Hepatocyte (in vitro differentiated cells): Measurements from ENCODE around the gene DPH2. TPM values are rescaled to one million over a fixed set of nuclear protein-coding genes. Genes with fewer than 3 reads are reported as not detected.

Experiments used
- DNase-seq: peaks from one replicate; pipeline ENCODE4 v3.0.0-alpha.2; 2016; ENCODE audit warnings: low spot score
- H2AFZ ChIP-seq: fragments of 200-600 bp; sonication (generic); 2 replicates; pipeline ENCODE4 v1.6.0; 2016; ENCODE audit warnings: antibody characterized with exemption, mild to moderate bottlenecking
- H3K27ac ChIP-seq: fragments of 200-600 bp; sonication (generic); 2 replicates; pipeline ENCODE4 v1.5.1; 2016; ENCODE audit warnings: mild to moderate bottlenecking
- H3K27me3 ChIP-seq: fragments of 200-600 bp; sonication (generic); 2 replicates; pipeline ENCODE4 v1.6.1; 2016
- H3K36me3 ChIP-seq: fragments of 200-600 bp; sonication (generic); replicated peaks from 2 replicates; pipeline ENCODE4 v1.5.1; 2016; ENCODE audit warnings: low read depth; ENCODE audit not compliant: insufficient read depth
- H3K4me1 ChIP-seq: fragments of 200-600 bp; sonication (generic); 2 replicates; pipeline ENCODE4 v1.5.1; 2016; ENCODE audit warnings: mild to moderate bottlenecking, moderate library complexity; ENCODE audit not compliant: insufficient read depth
- H3K4me2 ChIP-seq: fragments of 200-600 bp; sonication (generic); 2 replicates; pipeline ENCODE4 v1.6.0; 2016
- H3K4me3 ChIP-seq: fragments of 200-600 bp; sonication (generic); 2 replicates; pipeline ENCODE4 v1.5.1; 2016; ENCODE audit warnings: mild to moderate bottlenecking
- H3K79me2 ChIP-seq: fragments of 200-600 bp; sonication (generic); 2 replicates; pipeline ENCODE4 v1.6.0; 2017; ENCODE audit warnings: mild to moderate bottlenecking
- H3K9me2 ChIP-seq: fragments of 200-600 bp; sonication (generic); replicated peaks from 2 replicates; pipeline ENCODE4 v1.6.0; 2017; ENCODE audit warnings: mild to moderate bottlenecking; ENCODE audit not compliant: insufficient read depth
- H3K9me3 ChIP-seq: fragments of 200-600 bp; sonication (generic); 2 replicates; pipeline ENCODE4 v1.5.1; 2016; ENCODE audit warnings: low read depth, mild to moderate bottlenecking
- H4K20me1 ChIP-seq: fragments of 200-600 bp; sonication (generic); 2 replicates; pipeline ENCODE4 v1.6.0; 2016; ENCODE audit warnings: mild to moderate bottlenecking; ENCODE audit not compliant: insufficient read depth, poor library complexity, severe bottlenecking
- CTCF ChIP-seq: fragments of 200-600 bp; sonication (generic); IDR thresholded peaks from 2 replicates; pipeline ENCODE4 v1.5.1; 2016; ENCODE audit warnings: antibody characterized with exemption, mild to moderate bottlenecking; ENCODE audit not compliant: poor library complexity
- EZH2 ChIP-seq: fragments of 200-600 bp; sonication (generic); IDR thresholded peaks from 2 replicates; pipeline ENCODE4 v1.6.1; 2016; ENCODE audit warnings: antibody characterized with exemption, mild to moderate bottlenecking, borderline replicate concordance
- EZH2phosphoT487 ChIP-seq: fragments of 200-600 bp; sonication (generic); IDR thresholded peaks from one replicate; pipeline ENCODE4 v1.6.1; 2018; ENCODE audit warnings: antibody characterized with exemption, mild to moderate bottlenecking, low read depth, moderate library complexity; ENCODE audit not compliant: unreplicated experiment, severe bottlenecking
- WGBS: methylation state at CpG from one replicate; pipeline ENCODE4 v1.1.6; 2016; ENCODE audit warnings: low lambda C conversion rate; ENCODE audit errors: missing lambda C conversion rate; 5-methylcytosine and 5-hydroxymethylcytosine counted together
- polyA plus RNA-seq: library from polyadenylated mRNA; unstranded; fragments of >200 nt; fragmentation: Nextera tagmentation; extraction: Ambion mirVana; gene quantifications from 2 replicates; pipeline ENCODE4 v1.2.1, GENCODE V29; 2016
- total RNA-seq: library from RNA; depleted of rRNA; stranded (reverse); fragments of >200 nt; gene quantifications from 2 replicates; pipeline ENCODE4 v1.2.3, GENCODE V29; 2014

DPH2 gene
- total and polyA plus RNA-seq, 2 experiments from 2014 or later: 18.6 to 21.5 TPM

- no peak for DNase-seq
- Histone ChIP-seq H2AFZ (no peak overlapping the region), H3K36me3 (no peaks in the 10 kb centered on the region), H3K4me3 (no peak overlapping the region), H3K27ac (peak overlapping the region; percentile 89), H3K4me1 (peaks cover 14% of the 10 kb centered on the region), H3K9me3 (no peaks in the 10 kb centered on the region), H3K79me2 (peaks cover under 1% of the 10 kb centered on the region), H3K4me2 (peak overlapping the region; percentile 47), H3K27me3 (no peaks in the 10 kb centered on the region), H4K20me1 (no peaks in the 10 kb centered on the region), H3K9me2 (no peaks in the 10 kb centered on the region)
- TF ChIP-seq EZH2phosphoT487 (no peak), CTCF (no peak), EZH2 (no peak)
- WGBS: 74% methylated on average over 6 of the region's 6 CpGs
Observed at GRCh38 chr1:43986712-43987111, 16.9 kb downstream of the DPH2 start.

- no peak for TF ChIP-seq EZH2
Observed at GRCh38 chr1:43987159-43987902, 17.5 kb downstream of the DPH2 start.

GRCh38 chr1:43990271-43991199 is 20.7 kb downstream of the DPH2 start:
- Histone ChIP-seq H4K20me1 (no peaks in the 10 kb centered on the region), H3K9me3 (no peaks in the 10 kb centered on the region), H2AFZ (peak overlapping the region; percentile 32), H3K9me2 (no peaks in the 10 kb centered on the region), H3K4me1 (peaks cover 17% of the 10 kb centered on the region), H3K27me3 (no peaks in the 10 kb centered on the region), H3K79me2 (peaks cover 5% of the 10 kb centered on the region), H3K36me3 (no peaks in the 10 kb centered on the region), H3K4me3 (peak overlapping the region; percentile 23), H3K4me2 (peak overlapping the region; percentile 83), H3K27ac (peak overlapping the region; percentile 80)
- TF ChIP-seq EZH2phosphoT487 (no peak), EZH2 (no peak), CTCF (no peak)
- 76% methylated on average over 19 of the region's 19 CpGs for WGBS
- DNase-seq: no peak

More at GRCh38 chr1:43987159-43987902, 17.5 kb downstream of the DPH2 start:
- Histone ChIP-seq H3K9me2 (no peaks in the 10 kb centered on the region), H3K4me1 (peaks cover 14% of the 10 kb centered on the region), H2AFZ (no peak overlapping the region), H3K4me3 (no peak overlapping the region), H3K79me2 (no peaks in the 10 kb centered on the region), H3K4me2 (peak overlapping the region; percentile 47), H3K27me3 (no peaks in the 10 kb centered on the region), H3K36me3 (no peaks in the 10 kb centered on the region), H3K27ac (peak overlapping the region; percentile 89), H4K20me1 (no peaks in the 10 kb centered on the region), H3K9me3 (no peaks in the 10 kb centered on the region)
- WGBS: 61% methylated on average over 6 of the region's 6 CpGs
- DNase-seq: peak; percentile 54

GRCh38 chr1:43991200-43991475 is 21.3 kb downstream of the DPH2 start:
- peak overlapping the region; percentile 80 for H3K27ac ChIP-seq
- peaks cover 5% of the 10 kb centered on the region for H3K79me2 ChIP-seq
- H3K36me3 ChIP-seq: no peaks in the 10 kb centered on the region
- no peaks in the 10 kb centered on the region for H4K20me1 ChIP-seq
- H3K4me3 ChIP-seq: peak overlapping the region; percentile 23
- peak overlapping the region; percentile 83 for H3K4me2 ChIP-seq
- H3K9me3 ChIP-seq: no peaks in the 10 kb centered on the region
- no peaks in the 10 kb centered on the region for H3K27me3 ChIP-seq
- H3K4me1 ChIP-seq: peaks cover 17% of the 10 kb centered on the region
- TF ChIP-seq EZH2phosphoT487 (no peak), CTCF (no peak), EZH2 (no peak)
- DNase-seq: no peak
- WGBS: 1% methylated on average over 10 of the region's 10 CpGs
- H2AFZ ChIP-seq: peak overlapping the region; percentile 32
- no peaks in the 10 kb centered on the region for H3K9me2 ChIP-seq
